Mesenchymal stem cell (in vitro differentiated cells and primary cell): ENCODE results near the gene CPD.

ENCODE experiments used
- DNase-seq: peaks from one replicate; pipeline ENCODE4 v3.0.0-alpha.2; 2013
- H2AFZ ChIP-seq: one replicate; pipeline ENCODE4 v1.6.1; 2013; ENCODE audit warnings: low read depth, mild to moderate bottlenecking, control low read depth, inconsistent platforms, low read length, moderate library complexity
- H2AK5ac ChIP-seq: 2 replicates; pipeline ENCODE4 v1.6.1; 2013; ENCODE audit warnings: low read length, moderate library complexity, mild to moderate bottlenecking, inconsistent platforms; ENCODE audit not compliant: severe bottlenecking
- H2BK120ac ChIP-seq: one replicate; pipeline ENCODE4 v1.6.1; 2013; ENCODE audit warnings: low read depth, mild to moderate bottlenecking, inconsistent platforms, low read length, moderate library complexity
- H2BK12ac ChIP-seq, 2 experiments: one replicate each; pipeline ENCODE4 v1.6.1; 2013; ENCODE audit warnings: inconsistent platforms in 2 of 2, low read length in 2 of 2, mild to moderate bottlenecking in 2 of 2, moderate library complexity in 2 of 2, control low read depth in 1 of 2
- H2BK15ac ChIP-seq: one replicate; pipeline ENCODE4 v1.6.1; 2013; ENCODE audit warnings: mild to moderate bottlenecking, low read depth, inconsistent platforms; ENCODE audit not compliant: poor library complexity, severe bottlenecking
- H2BK5ac ChIP-seq: 2 replicates; pipeline ENCODE4 v1.6.1; 2013; ENCODE audit warnings: low read depth, mild to moderate bottlenecking, low read length, control low read depth, inconsistent platforms; ENCODE audit not compliant: poor library complexity, severe bottlenecking
- H3K14ac ChIP-seq, 2 experiments: one replicate each; pipeline ENCODE4 v1.6.1; 2013; ENCODE audit warnings: inconsistent platforms in 2 of 2, low read length in 2 of 2, control low read depth in 1 of 2, mild to moderate bottlenecking in 1 of 2, moderate library complexity in 1 of 2
- H3K18ac ChIP-seq, 2 experiments: one replicate each; pipeline ENCODE4 v1.6.1; 2013; ENCODE audit warnings: inconsistent platforms in 2 of 2, low read length in 2 of 2, control low read depth in 1 of 2, low read depth in 1 of 2, mild to moderate bottlenecking in 1 of 2
- H3K23ac ChIP-seq, 2 experiments: one replicate each; pipeline ENCODE4 v1.6.1; 2013; ENCODE audit warnings: inconsistent platforms in 2 of 2, low read length in 2 of 2, mild to moderate bottlenecking in 2 of 2, moderate library complexity in 2 of 2, control low read depth in 1 of 2
- H3K27ac ChIP-seq: 2 replicates; pipeline ENCODE4 v1.5.1; 2013; ENCODE audit warnings: mild to moderate bottlenecking, moderate library complexity, low read length, control low read depth, inconsistent platforms; ENCODE audit not compliant: poor library complexity, severe bottlenecking
- H3K27me3 ChIP-seq, 2 experiments: 2 replicates each; pipeline versions ENCODE4 v1.6.1 to v1.7.0; 2013; ENCODE audit warnings: low read length in 2 of 2, mild to moderate bottlenecking in 2 of 2, moderate library complexity in 2 of 2, control low read depth in 1 of 2, inconsistent platforms in 1 of 2; ENCODE audit not compliant: control insufficient read depth in 1 of 2, insufficient read depth in 1 of 2
- H3K36me3 ChIP-seq, 2 experiments: 2 replicates each; pipeline versions ENCODE4 v1.6.1 to v1.7.0; 2013; ENCODE audit warnings: low read length in 2 of 2, control low read depth in 1 of 2, inconsistent platforms in 1 of 2, low read depth in 1 of 2, mild to moderate bottlenecking in 1 of 2; ENCODE audit not compliant: insufficient read depth in 2 of 2, control insufficient read depth in 1 of 2
- H3K4ac ChIP-seq, 2 experiments: one replicate each; pipeline ENCODE4 v1.6.1; 2013; ENCODE audit warnings: inconsistent platforms in 2 of 2, low read length in 2 of 2, mild to moderate bottlenecking in 2 of 2, moderate library complexity in 2 of 2, control low read depth in 1 of 2, low read depth in 1 of 2
- H3K4me1 ChIP-seq: 2 replicates; pipeline ENCODE4 v1.6.1; 2013; ENCODE audit warnings: low read depth, low read length, control low read depth; ENCODE audit not compliant: control insufficient read depth, insufficient read depth
- H3K4me2 ChIP-seq: 2 replicates; pipeline ENCODE4 v1.6.1; 2013; ENCODE audit warnings: low read length, mild to moderate bottlenecking, inconsistent platforms; ENCODE audit not compliant: poor library complexity, severe bottlenecking
- H3K4me3 ChIP-seq, 2 experiments: 2 replicates each; pipeline versions ENCODE4 v1.5.1 to v1.7.0; 2013; ENCODE audit warnings: low read length in 2 of 2, mild to moderate bottlenecking in 2 of 2, control low read depth in 1 of 2, low read depth in 1 of 2; ENCODE audit not compliant: insufficient read depth in 1 of 2
- H3K79me1 ChIP-seq: replicated peaks from 2 replicates; pipeline ENCODE4 v1.6.1; 2013; ENCODE audit warnings: mild to moderate bottlenecking, control low read depth, low read length, inconsistent platforms; ENCODE audit not compliant: poor library complexity, severe bottlenecking
- H3K9ac ChIP-seq: 2 replicates; pipeline ENCODE4 v1.7.0; 2013; ENCODE audit warnings: mild to moderate bottlenecking, low read length, moderate library complexity
- H3K9me3 ChIP-seq: 2 replicates; pipeline ENCODE4 v1.7.0; 2013; ENCODE audit warnings: mild to moderate bottlenecking, low read length; ENCODE audit not compliant: control insufficient read depth
- H4K8ac ChIP-seq: one replicate; pipeline ENCODE4 v1.6.1; 2013; ENCODE audit warnings: inconsistent platforms, mild to moderate bottlenecking, low read length, moderate library complexity
- H4K91ac ChIP-seq: one replicate; pipeline ENCODE4 v1.6.1; 2013; ENCODE audit warnings: mild to moderate bottlenecking, low read length, inconsistent platforms
- WGBS: methylation state at CpG from one replicate; pipeline ENCODE4 v1.1.7; 2013; ENCODE audit warnings: mixed read lengths; 5-methylcytosine and 5-hydroxymethylcytosine counted together

Gene CPD

DNA sequence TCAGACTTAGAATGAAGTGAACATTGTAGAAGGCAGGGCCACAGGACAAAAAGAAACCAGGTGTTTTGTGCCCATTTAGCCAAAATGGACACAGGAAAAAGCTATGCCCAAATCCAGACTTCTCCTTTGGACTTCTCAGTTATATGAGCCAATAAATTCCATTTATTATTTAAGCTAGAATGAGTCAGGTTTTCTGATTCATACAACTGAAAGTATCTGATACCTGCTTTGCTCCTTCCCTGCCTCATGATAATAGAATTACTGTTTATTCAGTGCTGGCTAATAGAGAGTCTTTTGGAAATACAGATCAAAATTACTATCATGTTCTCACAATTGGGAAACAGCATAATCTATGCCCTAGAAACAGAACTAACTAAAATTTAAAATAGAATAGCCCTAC lies 8.7 kb upstream of the CPD start:
- H2AFZ ChIP-seq: no peak overlapping the region
- H3K14ac ChIP-seq: no peak overlapping the region
- DNase-seq: no peak
- H3K23ac ChIP-seq: no peak overlapping the region
- H2BK120ac ChIP-seq: no peak overlapping the region
- H4K91ac ChIP-seq: no peak overlapping the region
- H3K4me2 ChIP-seq: no peak overlapping the region
- no peaks in the 10 kb centered on the region for H3K4me1 ChIP-seq
- H2BK12ac ChIP-seq: no peak overlapping the region
- H3K27me3 ChIP-seq: no peaks in the 10 kb centered on the region
- no peak overlapping the region for H2BK5ac ChIP-seq
- H3K27ac ChIP-seq: no peak overlapping the region
- no peak overlapping the region for H3K4me3 ChIP-seq
- H4K8ac ChIP-seq: no peak overlapping the region
- H3K9ac ChIP-seq: no peak overlapping the region
- H2BK15ac ChIP-seq: no peak overlapping the region
- H2AK5ac ChIP-seq: no peak overlapping the region
- H3K79me1 ChIP-seq: no peaks in the 10 kb centered on the region
- no peaks in the 10 kb centered on the region for H3K9me3 ChIP-seq
- H3K18ac ChIP-seq: no peak overlapping the region
- H3K4ac ChIP-seq: no peak overlapping the region
- no peaks in the 10 kb centered on the region for H3K36me3 ChIP-seq

- no peak overlapping the region for H4K8ac ChIP-seq
- no peak overlapping the region for H2AFZ ChIP-seq
- H3K36me3 ChIP-seq: no peaks in the 10 kb centered on the region
- no peak overlapping the region for H3K18ac ChIP-seq
- H2AK5ac ChIP-seq: no peak overlapping the region
- no peaks in the 10 kb centered on the region for H3K27me3 ChIP-seq
- DNase-seq: no peak
- H3K4me3 ChIP-seq: no peak overlapping the region
- H3K9me3 ChIP-seq: no peaks in the 10 kb centered on the region
- H2BK5ac ChIP-seq: no peak overlapping the region
- H3K4me2 ChIP-seq: no peak overlapping the region
- H3K27ac ChIP-seq: no peak overlapping the region
- H3K23ac ChIP-seq: no peak overlapping the region
- no peak overlapping the region for H2BK120ac ChIP-seq
- H3K9ac ChIP-seq: no peak overlapping the region
- no peak overlapping the region for H3K14ac ChIP-seq
- peaks cover 6% of the 10 kb centered on the region for H3K4me1 ChIP-seq
- 81% methylated on average over 2 of the region's 2 CpGs for WGBS
- no peaks in the 10 kb centered on the region for H3K79me1 ChIP-seq
- H2BK12ac ChIP-seq: no peak overlapping the region
- H4K91ac ChIP-seq: no peak overlapping the region
- H3K4ac ChIP-seq: no peak overlapping the region
- H2BK15ac ChIP-seq: no peak overlapping the region
Observed at GRCh38 chr17:30372755-30373154, 6.0 kb upstream of the CPD start.

DNA sequence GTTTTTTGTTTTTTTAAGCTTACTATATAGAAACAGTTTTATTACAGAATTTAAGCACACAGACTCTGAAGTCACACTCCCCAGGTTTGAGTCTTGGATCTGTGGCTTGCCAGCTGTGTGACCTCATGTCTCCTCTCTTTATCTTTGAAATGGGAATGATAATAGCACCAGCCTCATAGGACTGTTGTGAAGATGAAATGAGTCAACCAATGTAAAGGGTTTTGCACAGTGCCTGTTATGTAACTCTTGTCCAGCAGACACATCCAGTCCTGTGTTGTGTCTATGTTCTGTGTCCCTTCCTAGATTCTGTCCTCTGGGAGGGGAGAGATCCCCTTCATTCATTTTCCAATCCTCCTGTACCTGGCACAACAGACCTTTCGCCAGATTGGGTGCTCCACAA lies 3.1 kb upstream of the CPD start:
- H3K18ac ChIP-seq: no peak overlapping the region
- no peak overlapping the region for H3K9ac ChIP-seq
- H3K14ac ChIP-seq: no peak overlapping the region
- no peak overlapping the region for H2BK120ac ChIP-seq
- no peak overlapping the region for H3K4me3 ChIP-seq
- H3K4me2 ChIP-seq: no peak overlapping the region
- no peak overlapping the region for H3K23ac ChIP-seq
- peaks cover 13% of the 10 kb centered on the region for H3K79me1 ChIP-seq
- no peak overlapping the region for H3K4ac ChIP-seq
- no peaks in the 10 kb centered on the region for H3K36me3 ChIP-seq
- H3K27me3 ChIP-seq: no peaks in the 10 kb centered on the region
- H3K27ac ChIP-seq: no peak overlapping the region
- peak overlapping the region; percentile 44 for H2AK5ac ChIP-seq
- H4K8ac ChIP-seq: no peak overlapping the region
- H2BK5ac ChIP-seq: no peak overlapping the region
- no peak overlapping the region for H4K91ac ChIP-seq
- H2BK12ac ChIP-seq: no peak overlapping the region
- H2AFZ ChIP-seq: no peak overlapping the region
- no peak overlapping the region for H2BK15ac ChIP-seq
- WGBS: 94% methylated on average over 1 of the region's 1 CpG
- H3K9me3 ChIP-seq: no peaks in the 10 kb centered on the region
- DNase-seq: peak; percentile 30
- H3K4me1 ChIP-seq: peaks cover 12% of the 10 kb centered on the region

- peak overlapping the region; percentile 52 for H3K27ac ChIP-seq
- peak; percentile 89 for DNase-seq
- H2AFZ ChIP-seq: peak overlapping the region; percentile 47
- peak overlapping the region in 1 of 2 experiments; percentile 87 for H2BK12ac ChIP-seq
- H2BK5ac ChIP-seq: no peak overlapping the region
- H3K4me2 ChIP-seq: peak overlapping the region; percentile 18
- peak overlapping the region in 1 of 2 experiments; percentile 80 for H3K18ac ChIP-seq
- H3K23ac ChIP-seq: no peak overlapping the region
- H3K79me1 ChIP-seq: peaks cover 13% of the 10 kb centered on the region
- no peaks in the 10 kb centered on the region for H3K27me3 ChIP-seq
- H3K9me3 ChIP-seq: no peaks in the 10 kb centered on the region
- peaks cover 12% of the 10 kb centered on the region for H3K4me1 ChIP-seq
- H3K4ac ChIP-seq: peak overlapping the region; percentile 46 to 69
- peak overlapping the region in 1 of 2 experiments; percentile 58 for H3K4me3 ChIP-seq
- no peak overlapping the region for H3K14ac ChIP-seq
- peak overlapping the region; percentile 14 for H3K9ac ChIP-seq
- H2AK5ac ChIP-seq: peak overlapping the region; percentile 77
- 43% methylated on average over 10 of the region's 12 CpGs for WGBS
- H2BK15ac ChIP-seq: no peak overlapping the region
- no peak overlapping the region for H4K8ac ChIP-seq
- H3K36me3 ChIP-seq: no peaks in the 10 kb centered on the region
- H4K91ac ChIP-seq: no peak overlapping the region
- H2BK120ac ChIP-seq: no peak overlapping the region
Observed at GRCh38 chr17:30376621-30377452, 1.9 kb upstream of the CPD start.
